ENCODE results near the gene JPT1.

DNA sequence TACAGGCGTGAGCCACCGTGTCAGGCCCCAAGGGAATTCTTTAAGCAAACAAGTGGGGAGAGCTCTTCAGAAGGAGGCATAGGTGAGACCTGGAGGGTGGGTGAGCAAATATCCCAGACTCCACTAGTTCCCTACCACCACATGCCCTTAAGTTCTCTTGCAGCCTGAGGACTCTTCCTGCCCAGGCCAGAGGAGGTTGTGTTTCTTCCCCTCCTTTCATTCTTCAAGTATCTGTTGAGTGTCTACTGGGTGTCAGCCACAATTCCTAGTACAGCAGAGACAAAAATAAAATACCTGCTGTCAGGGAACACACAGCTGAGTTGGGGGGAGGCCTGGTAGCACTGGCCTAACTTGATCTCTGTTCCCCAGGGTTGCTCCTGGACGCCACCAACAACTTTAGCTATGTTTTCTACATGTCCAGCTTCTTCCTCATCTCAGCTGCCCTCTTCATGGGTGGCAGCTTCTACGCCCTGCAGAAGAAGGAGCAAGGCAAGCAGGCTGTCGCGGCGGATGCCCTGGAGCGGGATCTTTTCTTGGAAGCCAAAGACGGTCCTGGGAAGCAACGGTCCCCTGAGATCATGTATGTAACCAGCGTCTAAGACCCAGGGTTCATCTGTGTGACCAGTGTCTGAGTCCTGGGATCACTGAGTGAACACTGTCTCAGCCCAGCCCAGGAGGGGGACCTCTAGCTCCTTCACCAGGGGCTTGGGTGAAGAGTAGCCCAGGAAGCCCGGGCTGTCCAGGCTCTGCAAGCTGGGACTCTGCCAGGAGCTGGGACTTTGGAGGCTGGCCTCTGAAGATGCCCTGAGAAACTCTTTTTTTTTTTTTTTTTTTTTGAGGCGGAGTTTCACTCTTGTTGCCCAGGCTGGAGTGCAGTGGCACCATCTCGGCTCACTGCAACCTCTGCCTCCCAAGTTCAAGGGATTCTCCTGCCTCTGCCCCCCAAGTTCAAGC is 50.4 kb downstream of the JPT1 start:
- TF ChIP-seq CTCF (IDR thresholded peaks at IDR 0.05) = no peak
- TF ChIP-seq, protein P1, sequence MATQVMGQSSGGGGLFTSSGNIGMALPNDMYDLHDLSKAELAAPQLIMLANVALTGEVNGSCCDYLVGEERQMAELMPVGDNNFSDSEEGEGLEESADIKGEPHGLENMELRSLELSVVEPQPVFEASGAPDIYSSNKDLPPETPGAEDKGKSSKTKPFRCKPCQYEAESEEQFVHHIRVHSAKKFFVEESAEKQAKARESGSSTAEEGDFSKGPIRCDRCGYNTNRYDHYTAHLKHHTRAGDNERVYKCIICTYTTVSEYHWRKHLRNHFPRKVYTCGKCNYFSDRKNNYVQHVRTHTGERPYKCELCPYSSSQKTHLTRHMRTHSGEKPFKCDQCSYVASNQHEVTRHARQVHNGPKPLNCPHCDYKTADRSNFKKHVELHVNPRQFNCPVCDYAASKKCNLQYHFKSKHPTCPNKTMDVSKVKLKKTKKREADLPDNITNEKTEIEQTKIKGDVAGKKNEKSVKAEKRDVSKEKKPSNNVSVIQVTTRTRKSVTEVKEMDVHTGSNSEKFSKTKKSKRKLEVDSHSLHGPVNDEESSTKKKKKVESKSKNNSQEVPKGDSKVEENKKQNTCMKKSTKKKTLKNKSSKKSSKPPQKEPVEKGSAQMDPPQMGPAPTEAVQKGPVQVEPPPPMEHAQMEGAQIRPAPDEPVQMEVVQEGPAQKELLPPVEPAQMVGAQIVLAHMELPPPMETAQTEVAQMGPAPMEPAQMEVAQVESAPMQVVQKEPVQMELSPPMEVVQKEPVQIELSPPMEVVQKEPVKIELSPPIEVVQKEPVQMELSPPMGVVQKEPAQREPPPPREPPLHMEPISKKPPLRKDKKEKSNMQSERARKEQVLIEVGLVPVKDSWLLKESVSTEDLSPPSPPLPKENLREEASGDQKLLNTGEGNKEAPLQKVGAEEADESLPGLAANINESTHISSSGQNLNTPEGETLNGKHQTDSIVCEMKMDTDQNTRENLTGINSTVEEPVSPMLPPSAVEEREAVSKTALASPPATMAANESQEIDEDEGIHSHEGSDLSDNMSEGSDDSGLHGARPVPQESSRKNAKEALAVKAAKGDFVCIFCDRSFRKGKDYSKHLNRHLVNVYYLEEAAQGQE (IDR thresholded peaks at IDR 0.05; ENCODE audit: insufficient read depth in 1 of 2, low read depth in 2 of 2, low read length in 1 of 2) = no peak
- no peak for TF ChIP-seq POLR2AphosphoS5 (IDR thresholded peaks at IDR 0.05; ENCODE audit: low read depth, low read length)
- TF ChIP-seq SIN3A (IDR thresholded peaks at IDR 0.05; ENCODE audit: borderline replicate concordance, insufficient read depth, low read depth, low read length) = no peak
- no peak for TF ChIP-seq TCF7L2 (IDR thresholded peaks at IDR 0.05; ENCODE audit: low read depth, low read length)

Data from Panc1 (cell line).